HCT116 (cell line): ENCODE results near the gene KRT38.

ENCODE experiments used
- CEBPB ChIP-seq: IDR thresholded peaks from 2 replicates; pipeline ENCODE4 v1.6.1; 2012; ENCODE audit warnings: low read depth
- CTCF ChIP-seq, 3 experiments: fragments of 200-600 bp in 1 of 3; sonication (generic) in 1 of 3; IDR thresholded peaks in 2 of 3; conservative IDR thresholded peaks in 1 of 3; 2 replicates each; pipeline ENCODE4 v1.5.1; 2012 to 2017; ENCODE audit warnings: low read depth in 2 of 3, low read length in 2 of 3, antibody characterized with exemption in 1 of 3, borderline replicate concordance in 1 of 3, control low read depth in 1 of 3, mild to moderate bottlenecking in 1 of 3, mixed read lengths in 1 of 3, mixed run types in 1 of 3, moderate library complexity in 1 of 3; ENCODE audit not compliant: insufficient read depth in 1 of 3
- EGR1 ChIP-seq: IDR thresholded peaks from 2 replicates; pipeline ENCODE4 v1.6.1; 2012; ENCODE audit warnings: low read depth
- EZH2 ChIP-seq: fragments of 200-600 bp; sonication (generic); IDR thresholded peaks from 2 replicates; pipeline ENCODE4 v1.6.1; 2017; ENCODE audit warnings: antibody characterized with exemption, mixed run types
- EZH2phosphoT487 ChIP-seq: fragments of 200-600 bp; IDR thresholded peaks from 2 replicates; pipeline ENCODE4 v1.6.1; 2018; ENCODE audit warnings: antibody characterized with exemption, borderline replicate concordance
- POLR2A ChIP-seq: IDR thresholded peaks from 2 replicates; pipeline ENCODE4 v1.7.0; 2011; ENCODE audit warnings: borderline replicate concordance; ENCODE audit not compliant: insufficient read depth, insufficient read length; ENCODE audit errors: extremely low read depth
- POLR2AphosphoS5 ChIP-seq: IDR thresholded peaks from 2 replicates; pipeline ENCODE4 v1.6.1; 2011; ENCODE audit warnings: mild to moderate bottlenecking, low read depth, low read length, moderate library complexity
- RAD21 ChIP-seq: IDR thresholded peaks from 2 replicates; pipeline ENCODE4 v1.6.1; 2012; ENCODE audit warnings: low read depth, mild to moderate bottlenecking
- REST ChIP-seq: IDR thresholded peaks from 2 replicates; pipeline ENCODE4 v1.6.1; 2012; ENCODE audit warnings: low read depth
- SIN3A ChIP-seq: IDR thresholded peaks from 2 replicates; pipeline ENCODE4 v1.6.1; 2012; ENCODE audit warnings: low read depth
- ZNF274 ChIP-seq: fragments of 200-500 bp; sonication (Bioruptor generic); IDR thresholded peaks from 2 replicates; pipeline ENCODE4 v1.6.1; 2014; ENCODE audit warnings: mild to moderate bottlenecking, low read depth, low read length, inconsistent platforms
- TF ChIP-seq, protein P1 (sequence below): IDR thresholded peaks from 2 replicates; pipeline ENCODE4 v1.6.1; 2012

GRCh38 chr17:41468346-41468745 is 27.6 kb upstream of the KRT38 start:
- TF ChIP-seq CTCF (IDR thresholded peaks at IDR 0.05 in 2 of 3, conservative IDR thresholded peaks at IDR 0.05 in 1 of 3; ENCODE audit: borderline replicate concordance in 1 of 3, insufficient read depth in 1 of 3, low read depth in 2 of 3, low read length in 2 of 3) (no peak), POLR2A (no peak), REST (no peak), RAD21 (no peak), EZH2phosphoT487 (no peak), EGR1 (no peak), EZH2 (no peak), ZNF274 (no peak), CEBPB (no peak), SIN3A (no peak), POLR2AphosphoS5 (no peak)
- TF ChIP-seq, protein P1, sequence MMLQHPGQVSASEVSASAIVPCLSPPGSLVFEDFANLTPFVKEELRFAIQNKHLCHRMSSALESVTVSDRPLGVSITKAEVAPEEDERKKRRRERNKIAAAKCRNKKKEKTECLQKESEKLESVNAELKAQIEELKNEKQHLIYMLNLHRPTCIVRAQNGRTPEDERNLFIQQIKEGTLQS, result no peak
